BE2C (cell line): ENCODE measurements around the gene WFDC1.

Experiments
- DNase-seq: peaks from one replicate; pipeline ENCODE4 v3.0.0-alpha.2; 2020
- H3K27me3 ChIP-seq: fragments of 250-450 bp; sonication (Bioruptor Pico); 2 replicates; pipeline ENCODE4 v1.5.1; 2020; ENCODE audit warnings: mild to moderate bottlenecking
- H3K36me3 ChIP-seq: fragments of 250-450 bp; sonication (Bioruptor Pico); 2 replicates; pipeline ENCODE4 v1.5.1; 2020; ENCODE audit warnings: mild to moderate bottlenecking
- H3K4me1 ChIP-seq: fragments of 250-450 bp; sonication (Bioruptor Pico); 2 replicates; pipeline ENCODE4 v1.5.1; 2020
- H3K4me3 ChIP-seq: 2 replicates; pipeline ENCODE4 v1.5.1; 2011; ENCODE audit warnings: low read depth, low read length
- H3K9me3 ChIP-seq: fragments of 250-450 bp; sonication (Bioruptor Pico); 2 replicates; pipeline ENCODE4 v1.5.1; 2020
- CTCF ChIP-seq: IDR thresholded peaks from 2 replicates; pipeline ENCODE4 v1.5.1; 2012; ENCODE audit warnings: mild to moderate bottlenecking, low read depth, low read length

WFDC1 gene

DNA sequence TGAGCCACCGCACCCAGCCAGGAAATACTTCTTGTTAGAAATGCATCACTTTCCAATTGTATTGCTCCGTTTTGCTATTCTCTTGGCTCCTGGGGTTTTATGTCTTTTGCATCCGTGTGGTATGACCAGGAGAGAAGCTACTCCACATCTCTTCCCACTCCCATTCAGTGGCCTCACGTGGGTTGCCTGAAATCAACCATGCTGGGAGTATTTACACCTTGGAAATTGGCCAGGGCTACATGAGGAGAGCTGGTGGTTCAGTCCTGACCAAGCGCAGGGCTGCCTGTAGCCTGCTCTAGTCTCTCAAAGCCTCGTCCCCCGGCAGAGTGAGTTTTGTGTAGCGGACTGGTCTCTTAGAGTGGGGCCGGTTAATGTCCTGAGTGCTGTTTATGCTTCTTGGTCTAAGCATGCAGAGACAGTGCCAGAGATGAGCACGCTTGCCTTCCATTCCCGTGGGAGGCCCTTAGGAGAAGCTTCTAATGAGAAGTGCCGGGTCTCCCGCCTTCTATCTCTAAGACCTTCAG is 3.8 kb downstream of the WFDC1 start:
- no peak for TF ChIP-seq CTCF
- no peaks in the 10 kb centered on the region for H3K4me1 ChIP-seq
- H3K27me3 ChIP-seq = peaks cover 33% of the 10 kb centered on the region
- H3K9me3 ChIP-seq = no peaks in the 10 kb centered on the region
- no peak overlapping the region for H3K4me3 ChIP-seq
- DNase-seq = no peak
- no peaks in the 10 kb centered on the region for H3K36me3 ChIP-seq

- Histone ChIP-seq H3K36me3 (no peaks in the 10 kb centered on the region), H3K27me3 (peaks cover 22% of the 10 kb centered on the region), H3K4me1 (no peaks in the 10 kb centered on the region), H3K9me3 (no peaks in the 10 kb centered on the region), H3K4me3 (no peak overlapping the region)
- TF ChIP-seq CTCF = no peak
- no peak for DNase-seq
These were observed 5.2 kb downstream of the WFDC1 start for GRCh38 chr16:84299734-84300440.

DNA sequence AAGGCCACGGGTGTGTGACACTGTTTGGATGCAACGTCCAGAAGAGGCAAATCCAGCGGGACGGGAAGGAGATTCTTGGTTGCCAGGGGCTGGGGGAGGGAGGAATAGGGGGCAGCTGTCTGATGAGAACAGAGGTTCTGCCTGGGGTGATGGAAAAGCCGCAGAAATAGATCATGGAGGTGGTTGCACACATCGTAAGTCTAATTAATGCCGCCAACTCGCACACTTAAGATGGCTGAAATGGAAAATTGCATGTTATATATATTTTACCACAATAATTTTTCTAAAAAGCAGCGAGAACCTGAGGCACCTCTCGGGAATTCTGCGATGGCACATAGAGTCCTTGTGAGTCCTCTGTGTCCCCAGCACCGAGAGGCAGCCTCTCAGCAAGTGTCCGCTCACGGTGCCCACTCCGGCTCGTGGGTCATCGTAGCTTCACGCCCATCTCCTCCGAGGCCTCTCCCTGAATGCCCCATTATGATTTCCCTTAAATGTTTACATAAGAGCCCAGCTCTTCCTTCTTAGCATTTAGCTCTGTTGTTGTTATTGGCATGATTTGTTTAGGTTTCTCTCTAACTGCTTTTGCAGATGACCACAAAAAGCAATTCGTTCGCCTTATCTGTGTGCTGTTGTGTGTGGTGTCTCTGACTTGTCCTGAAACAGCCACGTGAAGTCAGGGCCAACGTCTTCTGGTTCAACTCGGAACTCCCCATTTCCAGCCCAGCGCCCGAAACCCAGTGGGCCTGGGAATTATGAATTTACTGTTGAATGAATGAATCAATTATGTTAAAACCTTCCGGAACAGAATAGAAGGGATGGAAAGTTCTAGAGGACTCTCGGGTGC is 7.7 kb downstream of the WFDC1 start:
- 0 out of 2 replicates have a peak, but pooled peaks cover 8% of the 10 kb centered on the region for H3K27me3 ChIP-seq
- no peak for TF ChIP-seq CTCF

GRCh38 chr16:84303023-84303422 is 8.3 kb downstream of the WFDC1 start:
- no peak for DNase-seq
- no peak for TF ChIP-seq CTCF
- H3K9me3 ChIP-seq = no peaks in the 10 kb centered on the region
- no peaks in the 10 kb centered on the region for H3K36me3 ChIP-seq
- no peaks in the 10 kb centered on the region for H3K4me1 ChIP-seq
- H3K4me3 ChIP-seq = no peak overlapping the region
- 0 out of 2 replicates have a peak, but pooled peaks cover 8% of the 10 kb centered on the region for H3K27me3 ChIP-seq

More for the DNA sequence above, 7.7 kb downstream of the WFDC1 start:
- no peak for DNase-seq
- Histone ChIP-seq H3K4me1 (no peaks in the 10 kb centered on the region), H3K4me3 (no peak overlapping the region), H3K36me3 (no peaks in the 10 kb centered on the region), H3K9me3 (no peaks in the 10 kb centered on the region)

DNA sequence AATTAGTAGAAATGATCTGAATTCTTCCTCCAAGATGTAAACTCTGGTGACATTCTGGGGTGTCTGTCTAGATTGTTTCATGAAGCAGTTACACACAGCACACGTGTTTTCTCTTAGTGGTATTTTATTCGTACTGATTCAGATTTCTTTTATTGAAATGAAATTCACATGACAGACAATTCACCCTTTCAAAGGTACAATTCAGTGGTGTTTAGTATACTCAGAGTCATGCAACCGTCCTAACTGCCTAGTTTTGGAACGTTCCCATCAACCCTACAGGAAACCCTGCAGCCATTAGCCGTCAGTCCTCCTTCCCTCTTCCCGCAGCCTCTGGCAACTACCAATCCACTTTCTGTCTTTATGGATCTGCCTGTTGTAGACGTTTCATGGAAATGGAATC is 8.8 kb downstream of the WFDC1 start:
- no peaks in the 10 kb centered on the region for H3K4me1 ChIP-seq
- no peak for DNase-seq

More for the DNA sequence above, 8.8 kb downstream of the WFDC1 start:
- Histone ChIP-seq H3K27me3 (0 out of 2 replicates have a peak, but pooled peaks cover 8% of the 10 kb centered on the region), H3K36me3 (no peaks in the 10 kb centered on the region), H3K9me3 (no peaks in the 10 kb centered on the region), H3K4me3 (no peak overlapping the region)
- no peak for TF ChIP-seq CTCF
